Caco-2 (cell line): ENCODE measurements around the gene SELENOW. TPM values are rescaled to one million over a fixed set of nuclear protein-coding genes. Genes with fewer than 3 reads are reported as not detected.

Experiments
- BruUV-seq: library from RNA; stranded (reverse); fragments of 400-500 nt; replicated peaks from 2 replicates; lab custom pipeline; 2021; lab: Mats Ljungman, UMichigan
- CTCF ChIA-PET: fragments of 300-600 bp; sonication (Branson Sonifier 250); formaldehyde crosslinking; loops from one replicate; lab custom pipeline; 2022; ENCODE audit warnings: antibody characterized with exemption; lab: Charles Lee
- POLR2A ChIA-PET: fragments of 300-600 bp; sonication (Branson Sonifier 250); formaldehyde crosslinking; loops from one replicate; lab custom pipeline; 2022; ENCODE audit warnings: antibody characterized with exemption; lab: Charles Lee
- DNase-seq, 2 experiments: peaks; one replicate each; pipeline versions ENCODE4 v3.0.0 to v3.0.0-alpha.2; 2020 to 2022
- H3K27me3 ChIP-seq: replicated peaks from 2 replicates; pipeline ENCODE4 v1.6.0; 2011; ENCODE audit warnings: low read length; ENCODE audit not compliant: control insufficient read depth, insufficient read depth
- H3K36me3 ChIP-seq: 2 replicates; pipeline ENCODE4 v1.5.1; 2011; ENCODE audit warnings: low read length; ENCODE audit not compliant: control insufficient read depth, insufficient read depth
- H3K4me1 ChIP-seq: fragments of 250-450 bp; sonication (Bioruptor Pico); 2 replicates; pipeline ENCODE4 v1.5.1; 2020; ENCODE audit warnings: mild to moderate bottlenecking
- H3K4me3 ChIP-seq: 2 replicates; pipeline ENCODE4 v1.5.1; 2011; ENCODE audit warnings: low read depth, mild to moderate bottlenecking, control low read depth, low read length
- H3K9me3 ChIP-seq: fragments of 250-450 bp; sonication (Bioruptor Pico); 2 replicates; pipeline ENCODE4 v1.5.1; 2020; ENCODE audit warnings: mild to moderate bottlenecking, moderate library complexity
- H3K27ac Mint-ChIP-seq: one replicate; pipeline ENCODE4 v1.8.0; 2022; ENCODE audit warnings: mixed read lengths; ENCODE audit not compliant: unreplicated experiment
- H3K27me3 Mint-ChIP-seq: one replicate; pipeline ENCODE4 v1.8.0; 2022; ENCODE audit warnings: mixed read lengths; ENCODE audit not compliant: insufficient read depth, unreplicated experiment
- H3K36me3 Mint-ChIP-seq: one replicate; pipeline ENCODE4 v1.8.0; 2022; ENCODE audit warnings: mild to moderate bottlenecking, mixed read lengths; ENCODE audit not compliant: insufficient read depth, unreplicated experiment
- H3K4me1 Mint-ChIP-seq: one replicate; pipeline ENCODE4 v1.8.0; 2022; ENCODE audit warnings: low read depth, mixed read lengths; ENCODE audit not compliant: unreplicated experiment
- H3K4me3 Mint-ChIP-seq: one replicate; pipeline ENCODE4 v1.8.0; 2022; ENCODE audit warnings: mild to moderate bottlenecking, moderate library complexity, mixed read lengths; ENCODE audit not compliant: unreplicated experiment
- H3K9me3 Mint-ChIP-seq: one replicate; pipeline ENCODE4 v1.8.0; 2022; ENCODE audit warnings: mixed read lengths; ENCODE audit not compliant: unreplicated experiment
- intact Hi-C: fragments of 100-400 bp; cut with micrococcal nuclease; formaldehyde crosslinking; loops from one replicate; pipeline ENCODE4 v1.10.0; 2022; ENCODE audit not compliant: unreplicated experiment
- total RNA-seq: library from RNA; stranded (reverse); gene quantifications from 2 replicates; pipeline ENCODE4 v1.2.3, GENCODE V29; 2022
- TF ChIP-seq, protein P1 (sequence below), 2 experiments: fragments of 200-600 bp in 1 of 2; IDR thresholded peaks; 1 replicate in 1 of 2; 2 replicates in 1 of 2; pipeline versions ENCODE4 v1.5.1 to v1.8.0; 2011 to 2022; ENCODE audit warnings: antibody characterized with exemption in 1 of 2, control low read depth in 1 of 2, inconsistent platforms in 1 of 2, low read depth in 1 of 2, low read length in 1 of 2, mild to moderate bottlenecking in 1 of 2, moderate library complexity in 1 of 2; ENCODE audit not compliant: insufficient read depth in 1 of 2, severe bottlenecking in 1 of 2, unreplicated experiment in 1 of 2

Gene SELENOW
- total RNA-seq, 1 experiment from 2014 or later, result 110 TPM

- no peaks in the 10 kb centered on the region for H3K27me3 ChIP-seq
- H3K4me1 ChIP-seq, result peaks cover 10% of the 10 kb centered on the region; the same call in 1 of the 2 replicates
- H3K4me3 ChIP-seq, result no peak overlapping the region
- no peaks in the 10 kb centered on the region for H3K9me3 Mint-ChIP-seq
- TF ChIP-seq, protein P1, sequence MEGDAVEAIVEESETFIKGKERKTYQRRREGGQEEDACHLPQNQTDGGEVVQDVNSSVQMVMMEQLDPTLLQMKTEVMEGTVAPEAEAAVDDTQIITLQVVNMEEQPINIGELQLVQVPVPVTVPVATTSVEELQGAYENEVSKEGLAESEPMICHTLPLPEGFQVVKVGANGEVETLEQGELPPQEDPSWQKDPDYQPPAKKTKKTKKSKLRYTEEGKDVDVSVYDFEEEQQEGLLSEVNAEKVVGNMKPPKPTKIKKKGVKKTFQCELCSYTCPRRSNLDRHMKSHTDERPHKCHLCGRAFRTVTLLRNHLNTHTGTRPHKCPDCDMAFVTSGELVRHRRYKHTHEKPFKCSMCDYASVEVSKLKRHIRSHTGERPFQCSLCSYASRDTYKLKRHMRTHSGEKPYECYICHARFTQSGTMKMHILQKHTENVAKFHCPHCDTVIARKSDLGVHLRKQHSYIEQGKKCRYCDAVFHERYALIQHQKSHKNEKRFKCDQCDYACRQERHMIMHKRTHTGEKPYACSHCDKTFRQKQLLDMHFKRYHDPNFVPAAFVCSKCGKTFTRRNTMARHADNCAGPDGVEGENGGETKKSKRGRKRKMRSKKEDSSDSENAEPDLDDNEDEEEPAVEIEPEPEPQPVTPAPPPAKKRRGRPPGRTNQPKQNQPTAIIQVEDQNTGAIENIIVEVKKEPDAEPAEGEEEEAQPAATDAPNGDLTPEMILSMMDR (IDR thresholded peaks at IDR 0.05; ENCODE audit: insufficient read depth in 1 of 2, low read depth in 1 of 2, low read length in 1 of 2, severe bottlenecking in 1 of 2, unreplicated experiment in 1 of 2), result no peak
- H3K27me3 Mint-ChIP-seq, result no peaks in the 10 kb centered on the region
- peaks cover 95% of the 10 kb centered on the region for H3K36me3 Mint-ChIP-seq
- no TSS peak for BruUV-seq
- ChIA-PET CTCF (no interaction called here), POLR2A (interaction anchor here (0.6 kb wide), 1 partner anchor 8 kb away, joined by 3 read pairs; no protein-coding TSS in a partner anchor)
- DNase-seq, result peak in 1 of 2 experiments; percentile 37
- peaks cover 12% of the 10 kb centered on the region for H3K36me3 ChIP-seq
- peak overlapping the region; percentile 58 for H3K27ac Mint-ChIP-seq
- intact Hi-C loops, result no loop called here
- H3K9me3 ChIP-seq, result no peaks in the 10 kb centered on the region
- H3K4me1 Mint-ChIP-seq, result peaks cover 9% of the 10 kb centered on the region
- no peak overlapping the region for H3K4me3 Mint-ChIP-seq
Observed at GRCh38 chr19:47754206-47755064, 24.1 kb upstream of the SELENOW start.

- H3K4me3 ChIP-seq, result no peak overlapping the region
- peaks cover 12% of the 10 kb centered on the region for H3K36me3 ChIP-seq
- ChIA-PET CTCF (no interaction called here), POLR2A (interaction anchor here (0.6 kb wide), 1 partner anchor 9 kb away, joined by 3 read pairs; no protein-coding TSS in a partner anchor)
- no peak for DNase-seq
- Mint-ChIP-seq H3K4me3 (no peak overlapping the region), H3K27me3 (no peaks in the 10 kb centered on the region), H3K4me1 (peaks cover 9% of the 10 kb centered on the region), H3K27ac (no peak overlapping the region), H3K36me3 (peaks cover 93% of the 10 kb centered on the region), H3K9me3 (no peaks in the 10 kb centered on the region)
- no peaks in the 10 kb centered on the region for H3K27me3 ChIP-seq
- TF ChIP-seq, protein P1 (IDR thresholded peaks at IDR 0.05; ENCODE audit: insufficient read depth in 1 of 2, low read depth in 1 of 2, low read length in 1 of 2, severe bottlenecking in 1 of 2, unreplicated experiment in 1 of 2), result no peak
- H3K4me1 ChIP-seq, result peaks cover 10% of the 10 kb centered on the region; the same call in 1 of the 2 replicates
- intact Hi-C loops, result no loop called here
- TSS peak; percentile 7 for BruUV-seq
- H3K9me3 ChIP-seq, result no peaks in the 10 kb centered on the region
Observed at GRCh38 chr19:47755065-47755761, 23.3 kb upstream of the SELENOW start.
